OCI-LY1 (cell line): ENCODE results near the gene SMCHD1.

ENCODE experiments used
- H2AFZ ChIP-seq: fragments of 200-600 bp; sonication (generic), shearing (Covaris generic); 2 replicates; pipeline ENCODE4 v1.6.0; 2014; ENCODE audit warnings: antibody characterized with exemption, mild to moderate bottlenecking, low read length
- H3F3A ChIP-seq: fragments of 200-600 bp; sonication (generic), shearing (Covaris generic); 2 replicates; pipeline ENCODE4 v1.6.0; 2014; ENCODE audit warnings: mild to moderate bottlenecking, antibody characterized with exemption, low read length, moderate library complexity; ENCODE audit not compliant: insufficient read depth
- H3K27ac ChIP-seq: fragments of 200-600 bp; sonication (generic); 2 replicates; pipeline ENCODE4 v1.5.1; 2014; ENCODE audit warnings: low read length, mixed run types, mild to moderate bottlenecking, low read depth; ENCODE audit not compliant: poor library complexity, severe bottlenecking
- H3K27me3 ChIP-seq: fragments of 200-600 bp; sonication (generic); 2 replicates; pipeline ENCODE4 v1.6.0; 2014; ENCODE audit warnings: antibody characterized with exemption, mild to moderate bottlenecking, low read length, moderate library complexity; ENCODE audit not compliant: insufficient read depth
- H3K36me3 ChIP-seq: fragments of 200-600 bp; sonication (generic); 2 replicates; pipeline ENCODE4 v1.6.1; 2014; ENCODE audit warnings: mild to moderate bottlenecking, antibody characterized with exemption, low read length, moderate library complexity, mixed read lengths; ENCODE audit not compliant: insufficient read depth
- H3K4me1 ChIP-seq: fragments of 200-600 bp; sonication (generic); 2 replicates; pipeline ENCODE4 v1.5.1; 2014; ENCODE audit warnings: mild to moderate bottlenecking, low read length, moderate library complexity; ENCODE audit not compliant: insufficient read depth, severe bottlenecking
- H3K4me2 ChIP-seq: fragments of 200-600 bp; sonication (generic), shearing (Covaris generic); 2 replicates; pipeline ENCODE4 v1.6.1; 2014; ENCODE audit warnings: low read length
- H3K4me3 ChIP-seq: fragments of 200-600 bp; sonication (generic); 2 replicates; pipeline ENCODE4 v1.5.1; 2014; ENCODE audit warnings: low read length, low read depth, mild to moderate bottlenecking, mixed read lengths; ENCODE audit not compliant: poor library complexity, severe bottlenecking
- H3K79me2 ChIP-seq: fragments of 200-600 bp; shearing (Covaris generic); 2 replicates; pipeline ENCODE4 v1.6.1; 2016; ENCODE audit warnings: mixed run types, low read length, mixed read lengths; ENCODE audit not compliant: insufficient read depth
- H3K9ac ChIP-seq: fragments of 200-600 bp; sonication (generic), shearing (Covaris generic); 2 replicates; pipeline ENCODE4 v1.6.1; 2014; ENCODE audit warnings: mild to moderate bottlenecking, low read length, mixed read lengths
- H3K9me2 ChIP-seq: fragments of 200-600 bp; sonication (generic), shearing (Covaris generic); 2 replicates; pipeline ENCODE4 v1.6.1; 2014; ENCODE audit warnings: low read depth, mild to moderate bottlenecking, low read length, mixed read lengths
- H3K9me3 ChIP-seq: fragments of 200-600 bp; shearing (Covaris generic); 2 replicates; pipeline ENCODE4 v1.6.1; 2014; ENCODE audit warnings: low read length, mixed read lengths
- H4K20me1 ChIP-seq: fragments of 200-600 bp; sonication (generic), shearing (Covaris generic); 2 replicates; pipeline ENCODE4 v1.6.0; 2016; ENCODE audit warnings: mild to moderate bottlenecking, low read length; ENCODE audit not compliant: insufficient read depth
- EZH2 ChIP-seq: fragments of 200-600 bp; sonication (generic), shearing (Covaris generic); IDR thresholded peaks from 2 replicates; pipeline ENCODE4 v1.8.0; 2017; ENCODE audit warnings: borderline replicate concordance, mixed run types, mild to moderate bottlenecking, antibody characterized with exemption, low read length, moderate library complexity, mixed read lengths
- TF ChIP-seq, protein P1 (sequence below): fragments of 200-600 bp; sonication (generic), shearing (Covaris generic); IDR thresholded peaks from 2 replicates; pipeline ENCODE4 v1.5.1; 2017; ENCODE audit warnings: mild to moderate bottlenecking, antibody characterized with exemption, low read length, moderate library complexity, mixed read lengths

SMCHD1 gene

DNA sequence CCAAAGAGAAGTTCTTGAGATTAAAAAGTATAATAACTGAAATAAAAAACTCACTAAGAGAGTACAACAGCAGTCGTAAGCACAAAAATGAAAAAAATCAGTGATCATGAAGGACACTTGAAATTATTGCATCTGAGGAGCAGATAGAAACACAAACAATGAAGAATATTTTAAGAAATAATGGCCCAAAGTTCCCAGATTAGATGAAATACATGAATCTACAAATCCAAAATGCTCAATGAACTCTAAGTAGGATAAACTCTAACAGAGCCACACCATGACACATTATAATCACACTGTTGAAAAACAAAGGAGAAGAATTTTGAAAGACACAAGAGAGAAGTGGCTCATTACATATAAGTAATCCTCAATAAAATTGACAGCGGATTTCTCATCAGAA, 159.4 kb downstream of the SMCHD1 start:
- no peak overlapping the region for H2AFZ ChIP-seq
- H3K27ac ChIP-seq, result no peak overlapping the region
- no peak overlapping the region for H3K9ac ChIP-seq
- no peak for TF ChIP-seq EZH2
- TF ChIP-seq, protein P1, sequence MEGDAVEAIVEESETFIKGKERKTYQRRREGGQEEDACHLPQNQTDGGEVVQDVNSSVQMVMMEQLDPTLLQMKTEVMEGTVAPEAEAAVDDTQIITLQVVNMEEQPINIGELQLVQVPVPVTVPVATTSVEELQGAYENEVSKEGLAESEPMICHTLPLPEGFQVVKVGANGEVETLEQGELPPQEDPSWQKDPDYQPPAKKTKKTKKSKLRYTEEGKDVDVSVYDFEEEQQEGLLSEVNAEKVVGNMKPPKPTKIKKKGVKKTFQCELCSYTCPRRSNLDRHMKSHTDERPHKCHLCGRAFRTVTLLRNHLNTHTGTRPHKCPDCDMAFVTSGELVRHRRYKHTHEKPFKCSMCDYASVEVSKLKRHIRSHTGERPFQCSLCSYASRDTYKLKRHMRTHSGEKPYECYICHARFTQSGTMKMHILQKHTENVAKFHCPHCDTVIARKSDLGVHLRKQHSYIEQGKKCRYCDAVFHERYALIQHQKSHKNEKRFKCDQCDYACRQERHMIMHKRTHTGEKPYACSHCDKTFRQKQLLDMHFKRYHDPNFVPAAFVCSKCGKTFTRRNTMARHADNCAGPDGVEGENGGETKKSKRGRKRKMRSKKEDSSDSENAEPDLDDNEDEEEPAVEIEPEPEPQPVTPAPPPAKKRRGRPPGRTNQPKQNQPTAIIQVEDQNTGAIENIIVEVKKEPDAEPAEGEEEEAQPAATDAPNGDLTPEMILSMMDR, result no peak
- no peaks in the 10 kb centered on the region for H3K36me3 ChIP-seq
- no peaks in the 10 kb centered on the region for H3K27me3 ChIP-seq
- no peaks in the 10 kb centered on the region for H3K9me2 ChIP-seq
- H3K79me2 ChIP-seq, result no peaks in the 10 kb centered on the region
- H3K9me3 ChIP-seq, result no peaks in the 10 kb centered on the region
- no peak overlapping the region for H3K4me2 ChIP-seq
- no peaks in the 10 kb centered on the region for H3K4me1 ChIP-seq
- H3F3A ChIP-seq, result no peaks in the 10 kb centered on the region
- H3K4me3 ChIP-seq, result no peak overlapping the region
- no peaks in the 10 kb centered on the region for H4K20me1 ChIP-seq

DNA sequence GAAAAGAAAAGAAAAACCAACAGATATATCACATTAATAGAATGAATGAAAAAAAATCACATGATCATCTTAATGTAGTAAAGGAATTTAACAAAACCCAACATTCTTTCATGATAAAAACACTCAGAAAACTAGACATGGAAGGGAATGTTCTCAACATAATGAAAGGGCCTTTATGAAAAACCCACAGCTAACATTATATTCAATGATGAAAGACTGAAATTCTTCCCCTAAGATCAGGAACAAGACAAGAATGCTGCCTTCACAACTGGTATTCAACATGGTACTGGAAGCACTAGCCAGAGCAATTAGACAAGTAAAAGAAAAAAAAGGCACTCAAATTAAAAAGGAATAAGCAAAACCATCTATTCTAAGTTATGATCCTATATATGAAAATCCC, 162.8 kb downstream of the SMCHD1 start:
- H3K4me2 ChIP-seq, result no peak overlapping the region
- H2AFZ ChIP-seq, result no peak overlapping the region
- H3K27me3 ChIP-seq, result no peaks in the 10 kb centered on the region
- H3K79me2 ChIP-seq, result no peaks in the 10 kb centered on the region
- H3K9me3 ChIP-seq, result no peaks in the 10 kb centered on the region
- no peaks in the 10 kb centered on the region for H3K9me2 ChIP-seq
- H3K9ac ChIP-seq, result no peak overlapping the region
- no peaks in the 10 kb centered on the region for H4K20me1 ChIP-seq
- H3K4me3 ChIP-seq, result no peak overlapping the region
- H3K27ac ChIP-seq, result no peak overlapping the region
- no peaks in the 10 kb centered on the region for H3K36me3 ChIP-seq
- H3K4me1 ChIP-seq, result no peaks in the 10 kb centered on the region
- no peaks in the 10 kb centered on the region for H3F3A ChIP-seq
- TF ChIP-seq, protein P1, result no peak
- no peak for TF ChIP-seq EZH2

DNA sequence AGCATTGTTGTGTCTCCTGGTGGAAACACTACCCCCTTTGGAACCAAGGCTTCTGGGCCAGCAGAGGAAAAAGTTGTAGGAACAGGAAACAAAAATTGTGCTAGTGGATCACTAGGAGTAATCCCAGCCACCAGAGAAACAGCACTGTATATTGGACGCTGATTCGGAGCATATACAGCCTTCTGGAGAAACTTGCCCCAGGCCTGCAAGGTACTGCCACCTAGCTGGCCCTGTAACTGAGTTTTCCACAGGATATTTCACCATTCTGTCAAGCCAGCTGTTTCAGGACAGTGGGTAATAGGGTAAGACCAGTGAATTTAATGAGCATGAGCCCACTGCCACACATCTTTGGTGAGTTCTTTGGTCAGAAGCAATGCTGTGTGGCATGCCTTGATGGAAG, 166.2 kb downstream of the SMCHD1 start:
- Histone ChIP-seq H3K4me3 (no peak overlapping the region), H3K4me2 (no peak overlapping the region), H3K79me2 (no peaks in the 10 kb centered on the region), H4K20me1 (no peaks in the 10 kb centered on the region), H3K4me1 (no peaks in the 10 kb centered on the region), H2AFZ (no peak overlapping the region), H3K9ac (no peak overlapping the region), H3K9me3 (no peaks in the 10 kb centered on the region), H3K27me3 (no peaks in the 10 kb centered on the region), H3K27ac (no peak overlapping the region), H3K9me2 (no peaks in the 10 kb centered on the region), H3K36me3 (no peaks in the 10 kb centered on the region), H3F3A (no peaks in the 10 kb centered on the region)
- no peak for TF ChIP-seq EZH2
- TF ChIP-seq, protein P1, result no peak
